ENCODE results near the gene PDE3B.
A peak's percentile ranks its signal among the peaks of the same experiment; 100 is the strongest.

PDE3B gene

GRCh38 chr11:14898355-14898754, 254.8 kb downstream of the PDE3B start:
- no peak overlapping the region for H3K4me3 ChIP-seq (replicated peaks; ENCODE audit: insufficient read depth, low read length)
- H3K27me3 ChIP-seq (ENCODE audit: insufficient read depth, poor library complexity, severe bottlenecking) = no peaks in the 10 kb centered on the region
- H3K27ac ChIP-seq (replicated peaks) = no peak overlapping the region; the same call in 1 of the 2 replicates
- TF ChIP-seq, protein P1, sequence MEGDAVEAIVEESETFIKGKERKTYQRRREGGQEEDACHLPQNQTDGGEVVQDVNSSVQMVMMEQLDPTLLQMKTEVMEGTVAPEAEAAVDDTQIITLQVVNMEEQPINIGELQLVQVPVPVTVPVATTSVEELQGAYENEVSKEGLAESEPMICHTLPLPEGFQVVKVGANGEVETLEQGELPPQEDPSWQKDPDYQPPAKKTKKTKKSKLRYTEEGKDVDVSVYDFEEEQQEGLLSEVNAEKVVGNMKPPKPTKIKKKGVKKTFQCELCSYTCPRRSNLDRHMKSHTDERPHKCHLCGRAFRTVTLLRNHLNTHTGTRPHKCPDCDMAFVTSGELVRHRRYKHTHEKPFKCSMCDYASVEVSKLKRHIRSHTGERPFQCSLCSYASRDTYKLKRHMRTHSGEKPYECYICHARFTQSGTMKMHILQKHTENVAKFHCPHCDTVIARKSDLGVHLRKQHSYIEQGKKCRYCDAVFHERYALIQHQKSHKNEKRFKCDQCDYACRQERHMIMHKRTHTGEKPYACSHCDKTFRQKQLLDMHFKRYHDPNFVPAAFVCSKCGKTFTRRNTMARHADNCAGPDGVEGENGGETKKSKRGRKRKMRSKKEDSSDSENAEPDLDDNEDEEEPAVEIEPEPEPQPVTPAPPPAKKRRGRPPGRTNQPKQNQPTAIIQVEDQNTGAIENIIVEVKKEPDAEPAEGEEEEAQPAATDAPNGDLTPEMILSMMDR (IDR thresholded peaks at IDR 0.05; ENCODE audit: insufficient read depth, low read length) = no peak
- TF ChIP-seq POLR2AphosphoS5 (IDR thresholded peaks at IDR 0.05; ENCODE audit: low read depth) = no peak
- TF ChIP-seq GABPA (IDR thresholded peaks at IDR 0.05; ENCODE audit: low read depth) = no peak
- TF ChIP-seq SPI1 (IDR thresholded peaks at IDR 0.05; ENCODE audit: borderline replicate concordance, low read depth) = no peak
- TF ChIP-seq, protein P2, sequence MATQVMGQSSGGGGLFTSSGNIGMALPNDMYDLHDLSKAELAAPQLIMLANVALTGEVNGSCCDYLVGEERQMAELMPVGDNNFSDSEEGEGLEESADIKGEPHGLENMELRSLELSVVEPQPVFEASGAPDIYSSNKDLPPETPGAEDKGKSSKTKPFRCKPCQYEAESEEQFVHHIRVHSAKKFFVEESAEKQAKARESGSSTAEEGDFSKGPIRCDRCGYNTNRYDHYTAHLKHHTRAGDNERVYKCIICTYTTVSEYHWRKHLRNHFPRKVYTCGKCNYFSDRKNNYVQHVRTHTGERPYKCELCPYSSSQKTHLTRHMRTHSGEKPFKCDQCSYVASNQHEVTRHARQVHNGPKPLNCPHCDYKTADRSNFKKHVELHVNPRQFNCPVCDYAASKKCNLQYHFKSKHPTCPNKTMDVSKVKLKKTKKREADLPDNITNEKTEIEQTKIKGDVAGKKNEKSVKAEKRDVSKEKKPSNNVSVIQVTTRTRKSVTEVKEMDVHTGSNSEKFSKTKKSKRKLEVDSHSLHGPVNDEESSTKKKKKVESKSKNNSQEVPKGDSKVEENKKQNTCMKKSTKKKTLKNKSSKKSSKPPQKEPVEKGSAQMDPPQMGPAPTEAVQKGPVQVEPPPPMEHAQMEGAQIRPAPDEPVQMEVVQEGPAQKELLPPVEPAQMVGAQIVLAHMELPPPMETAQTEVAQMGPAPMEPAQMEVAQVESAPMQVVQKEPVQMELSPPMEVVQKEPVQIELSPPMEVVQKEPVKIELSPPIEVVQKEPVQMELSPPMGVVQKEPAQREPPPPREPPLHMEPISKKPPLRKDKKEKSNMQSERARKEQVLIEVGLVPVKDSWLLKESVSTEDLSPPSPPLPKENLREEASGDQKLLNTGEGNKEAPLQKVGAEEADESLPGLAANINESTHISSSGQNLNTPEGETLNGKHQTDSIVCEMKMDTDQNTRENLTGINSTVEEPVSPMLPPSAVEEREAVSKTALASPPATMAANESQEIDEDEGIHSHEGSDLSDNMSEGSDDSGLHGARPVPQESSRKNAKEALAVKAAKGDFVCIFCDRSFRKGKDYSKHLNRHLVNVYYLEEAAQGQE (IDR thresholded peaks at IDR 0.05; ENCODE audit: insufficient replicate concordance, low read depth) = no peak
- no peak for DNase-seq (ENCODE audit: low read depth in 1 of 2, low spot score in 1 of 2)

DNA sequence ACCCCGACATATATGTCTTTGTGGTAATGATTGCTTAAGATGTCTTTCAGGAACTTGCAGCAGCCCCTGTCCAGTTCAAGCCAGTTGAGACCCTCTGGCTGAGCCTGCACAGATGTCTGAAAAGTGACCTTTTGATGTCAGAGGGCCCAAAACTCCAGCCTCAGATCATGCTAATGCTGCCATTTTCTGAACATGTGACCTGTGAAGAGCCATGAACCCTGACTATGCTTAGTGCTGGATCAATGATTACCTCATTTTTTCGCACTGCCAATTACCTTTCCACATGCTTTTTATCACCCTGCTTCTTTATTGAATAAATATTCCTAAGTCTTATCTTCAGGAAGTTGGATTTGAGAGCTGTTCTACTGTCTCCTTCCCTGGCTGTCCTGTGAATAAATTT, 255.3 kb downstream of the PDE3B start:
- Histone ChIP-seq H3K27me3 (ENCODE audit: insufficient read depth, poor library complexity, severe bottlenecking) (no peaks in the 10 kb centered on the region), H3K4me3 (replicated peaks; ENCODE audit: insufficient read depth, low read length) (no peak overlapping the region), H3K27ac (replicated peaks) (no peak overlapping the region; the same call in 1 of the 2 replicates)
- TF ChIP-seq GABPA (IDR thresholded peaks at IDR 0.05; ENCODE audit: low read depth) = no peak
- TF ChIP-seq POLR2AphosphoS5 (IDR thresholded peaks at IDR 0.05; ENCODE audit: low read depth) = no peak
- TF ChIP-seq, protein P2 (IDR thresholded peaks at IDR 0.05; ENCODE audit: insufficient replicate concordance, low read depth) = no peak
- TF ChIP-seq, protein P1 (IDR thresholded peaks at IDR 0.05; ENCODE audit: insufficient read depth, low read length) = no peak
- no peak for TF ChIP-seq SPI1 (IDR thresholded peaks at IDR 0.05; ENCODE audit: borderline replicate concordance, low read depth)
- DNase-seq (ENCODE audit: low read depth in 1 of 2, low spot score in 1 of 2) = no peak

DNA sequence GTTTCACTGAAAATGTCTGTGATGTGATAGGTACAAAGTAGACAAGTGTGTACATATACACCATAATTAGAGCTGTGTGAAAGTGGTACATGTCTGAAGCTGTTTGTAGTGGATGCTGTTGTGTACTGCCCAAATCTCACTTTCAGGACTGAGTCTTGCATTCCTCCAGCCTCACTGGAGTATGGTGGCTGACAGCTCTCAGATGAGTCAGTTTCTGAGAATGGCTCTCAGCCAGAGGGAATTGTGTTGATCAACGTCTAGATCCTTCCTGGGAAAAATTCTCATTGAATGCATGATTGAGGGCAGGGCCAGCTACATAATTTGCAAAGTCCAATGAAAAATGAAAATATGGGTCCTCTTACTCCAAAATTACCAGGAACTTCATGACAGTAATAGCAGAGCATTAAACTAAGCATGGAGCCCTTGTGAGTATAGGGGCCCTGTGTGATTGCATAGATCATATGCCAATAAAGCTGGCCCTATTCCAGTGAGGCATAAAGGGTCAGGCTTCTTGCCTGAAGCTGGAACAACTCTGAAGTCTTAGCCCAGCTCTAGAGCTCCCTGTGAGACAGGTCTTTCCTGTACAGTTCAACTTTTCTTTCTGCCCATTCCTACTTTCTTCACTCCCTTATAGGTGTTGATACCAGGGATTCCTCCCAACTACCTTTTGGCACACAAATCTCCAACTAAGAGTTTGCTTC, 259.2 kb downstream of the PDE3B start:
- no peak for DNase-seq (ENCODE audit: low read depth in 1 of 2, low spot score in 1 of 2)
- H3K27ac ChIP-seq (replicated peaks) = no peak overlapping the region
- H3K27me3 ChIP-seq (ENCODE audit: insufficient read depth, poor library complexity, severe bottlenecking) = no peaks in the 10 kb centered on the region
- H3K4me3 ChIP-seq (replicated peaks; ENCODE audit: insufficient read depth, low read length) = no peak overlapping the region
- TF ChIP-seq SPI1 (IDR thresholded peaks at IDR 0.05; ENCODE audit: borderline replicate concordance, low read depth) = no peak
- TF ChIP-seq GABPA (IDR thresholded peaks at IDR 0.05; ENCODE audit: low read depth) = no peak
- no peak for TF ChIP-seq POLR2AphosphoS5 (IDR thresholded peaks at IDR 0.05; ENCODE audit: low read depth)

DNA sequence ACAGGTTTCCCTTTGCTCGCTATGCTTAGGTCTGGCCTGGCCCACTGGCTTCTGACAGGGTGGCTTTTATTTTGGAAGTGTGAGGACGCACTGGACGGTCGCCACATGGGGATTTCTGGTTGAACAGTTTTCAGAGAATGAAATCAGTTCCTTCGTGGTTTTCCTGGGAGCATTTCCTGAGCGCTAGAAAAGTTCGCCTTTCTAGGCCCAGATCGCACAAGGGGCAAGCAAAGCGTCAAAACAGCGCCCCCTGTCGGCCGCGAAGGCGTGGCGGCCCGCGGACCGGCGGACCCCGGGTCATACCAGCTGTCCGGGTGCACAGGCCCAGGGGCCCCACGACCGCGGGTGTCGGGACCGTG, 261.1 kb downstream of the PDE3B start:
- H3K27ac ChIP-seq (replicated peaks) = no peak overlapping the region
- H3K27me3 ChIP-seq (ENCODE audit: insufficient read depth, poor library complexity, severe bottlenecking) = no peaks in the 10 kb centered on the region
- H3K4me3 ChIP-seq (replicated peaks; ENCODE audit: insufficient read depth, low read length) = peak overlapping the region; percentile 30
- DNase-seq (ENCODE audit: low read depth in 1 of 2, low spot score in 1 of 2) = peak in 1 of 2 experiments; percentile 73
- TF ChIP-seq, protein P1 (IDR thresholded peaks at IDR 0.05; ENCODE audit: insufficient read depth, low read length) = peak; percentile 22
- TF ChIP-seq, protein P2 (IDR thresholded peaks at IDR 0.05; ENCODE audit: insufficient replicate concordance, low read depth) = no peak

Data from HL-60 (cell line).